ENCODE results near the gene IL13. TPM values are rescaled to one million over a fixed set of nuclear protein-coding genes. Genes with fewer than 3 reads are reported as not detected.
"Not testable (repeated sequence)": the region's sequence is repeated elsewhere in the genome, so short reads cannot be mapped to it uniquely, and the experiment has no call there.

The IL13 gene
- total RNA-seq, 4 donors from 2014 or later: 0.80 to 1.4 TPM; not detected in 2

- 98% methylated on average over 2 of the region's 2 CpGs for WGBS
- H3K9me3 ChIP-seq: no peaks in the 10 kb centered on the region
- no peaks in the 10 kb centered on the region for H3K27me3 ChIP-seq
- no peak overlapping the region for H3K4me3 ChIP-seq
- no peak for DNase-seq (ENCODE audit: low spot score in 2 of 2)
- no peak overlapping the region for H3K27ac ChIP-seq
- H3K4me1 ChIP-seq: no peaks in the 10 kb centered on the region
- no peak for TF ChIP-seq CTCF (IDR thresholded peaks at IDR 0.05)
- TF ChIP-seq EP300 (IDR thresholded peaks at IDR 0.05): no peak
- TF ChIP-seq POLR2A (IDR thresholded peaks at IDR 0.05): no peak
- no peak for TF ChIP-seq POLR2AphosphoS5 (IDR thresholded peaks at IDR 0.05)
- peaks cover 30% of the 10 kb centered on the region for H3K36me3 ChIP-seq
Measured at GRCh38 chr5:132627470-132627869, 30.5 kb upstream of the IL13 start.

GRCh38 chr5:132628814-132629213 is 29.2 kb upstream of the IL13 start:
- peaks cover 30% of the 10 kb centered on the region for H3K36me3 ChIP-seq
- whole genome bisulfite sequencing: 97% methylated on average over 2 of the region's 2 CpGs
- no peaks in the 10 kb centered on the region for H3K9me3 ChIP-seq
- H3K27me3 ChIP-seq: no peaks in the 10 kb centered on the region
- H3K27ac ChIP-seq: no peak overlapping the region
- DNase-seq (ENCODE audit: low spot score in 2 of 2): no peak
- H3K4me1 ChIP-seq: no peaks in the 10 kb centered on the region
- TF ChIP-seq EP300 (IDR thresholded peaks at IDR 0.05) (no peak), CTCF (IDR thresholded peaks at IDR 0.05) (no peak), POLR2A (IDR thresholded peaks at IDR 0.05) (no peak), POLR2AphosphoS5 (IDR thresholded peaks at IDR 0.05) (no peak)
- H3K4me3 ChIP-seq: no peak overlapping the region

- Histone ChIP-seq H3K4me1 (no peaks in the 10 kb centered on the region), H3K27ac (no peak overlapping the region), H3K36me3 (peaks cover 30% of the 10 kb centered on the region), H3K27me3 (no peaks in the 10 kb centered on the region), H3K4me3 (no peak overlapping the region), H3K9me3 (no peaks in the 10 kb centered on the region)
- no peak for DNase-seq (ENCODE audit: low spot score in 2 of 2)
- 93% methylated on average over 5 of the region's 5 CpGs for WGBS
- TF ChIP-seq POLR2AphosphoS5 (IDR thresholded peaks at IDR 0.05) (no peak), EP300 (IDR thresholded peaks at IDR 0.05) (no peak), POLR2A (IDR thresholded peaks at IDR 0.05) (no peak), CTCF (IDR thresholded peaks at IDR 0.05) (no peak)
Measured at GRCh38 chr5:132629230-132629944, 28.6 kb upstream of the IL13 start.

- not testable (repeated sequence) for DNase-seq (ENCODE audit: low spot score in 2 of 2); H3K4me1 ChIP-seq; H3K27ac ChIP-seq; H3K4me3 ChIP-seq; H3K27me3 ChIP-seq; H3K9me3 ChIP-seq
- 97% methylated on average over 4 of the region's 4 CpGs for WGBS
- H3K36me3 ChIP-seq: peaks cover 50% of the 10 kb centered on the region
Measured at GRCh38 chr5:132633587-132633986, 24.4 kb upstream of the IL13 start.

GRCh38 chr5:132635873-132636272 is 22.1 kb upstream of the IL13 start:
- Histone ChIP-seq H3K9me3 (no peaks in the 10 kb centered on the region), H3K27me3 (no peaks in the 10 kb centered on the region), H3K36me3 (peaks cover 58% of the 10 kb centered on the region), H3K4me1 (no peaks in the 10 kb centered on the region), H3K4me3 (no peak overlapping the region), H3K27ac (no peak overlapping the region)
- no peak for TF ChIP-seq POLR2AphosphoS5 (IDR thresholded peaks at IDR 0.05)
- TF ChIP-seq EP300 (IDR thresholded peaks at IDR 0.05): no peak
- TF ChIP-seq CTCF (IDR thresholded peaks at IDR 0.05): no peak
- TF ChIP-seq POLR2A (IDR thresholded peaks at IDR 0.05): no peak
- WGBS: 89% methylated on average over 4 of the region's 4 CpGs
- no peak for DNase-seq (ENCODE audit: low spot score in 2 of 2)

GRCh38 chr5:132637241-132637640 is 20.7 kb upstream of the IL13 start:
- TF ChIP-seq CTCF (IDR thresholded peaks at IDR 0.05) (no peak), POLR2AphosphoS5 (IDR thresholded peaks at IDR 0.05) (no peak), EP300 (IDR thresholded peaks at IDR 0.05) (no peak), POLR2A (IDR thresholded peaks at IDR 0.05) (no peak)
- Histone ChIP-seq H3K27ac (no peak overlapping the region), H3K27me3 (no peaks in the 10 kb centered on the region), H3K4me3 (no peak overlapping the region), H3K4me1 (no peaks in the 10 kb centered on the region), H3K36me3 (peaks cover 66% of the 10 kb centered on the region), H3K9me3 (no peaks in the 10 kb centered on the region)
- no peak for DNase-seq (ENCODE audit: low spot score in 2 of 2)
- 97% methylated on average over 4 of the region's 4 CpGs for WGBS
